HG03521 (cell line): ENCODE data around the gene PAXIP1.

Experiments
- ATAC-seq: cut with Tn5 transposase; IDR thresholded peaks from one replicate; pipeline ENCODE4 v1.9.1; 2021; ENCODE audit warnings: mild to moderate bottlenecking, moderate library complexity; ENCODE audit not compliant: unreplicated experiment

The PAXIP1 gene

GRCh38 chr7:154997840-154998370, 5.0 kb downstream of the PAXIP1 start:
- ATAC-seq: no peak

- ATAC-seq: no peak
Observed at GRCh38 chr7:154996756-154997155, 6.2 kb downstream of the PAXIP1 start.

- no peak for ATAC-seq
Observed at GRCh38 chr7:154996101-154996500, 6.8 kb downstream of the PAXIP1 start.

- ATAC-seq: no peak
Observed at GRCh38 chr7:154994996-154995395, 7.9 kb downstream of the PAXIP1 start.

- no peak for ATAC-seq
Observed at GRCh38 chr7:154990964-154991540, 11.9 kb downstream of the PAXIP1 start.

GRCh38 chr7:154987571-154987970, 15.4 kb downstream of the PAXIP1 start:
- no peak for ATAC-seq

GRCh38 chr7:154986200-154986945, 16.6 kb downstream of the PAXIP1 start:
- no peak for ATAC-seq

GRCh38 chr7:154985230-154985629, 17.7 kb downstream of the PAXIP1 start:
- no peak for ATAC-seq

GRCh38 chr7:154984601-154985188, 18.2 kb downstream of the PAXIP1 start:
- no peak for ATAC-seq

- no peak for ATAC-seq
Observed at GRCh38 chr7:154978017-154978416, 24.9 kb downstream of the PAXIP1 start.

GRCh38 chr7:154977250-154977649, 25.7 kb downstream of the PAXIP1 start:
- ATAC-seq: no peak

- ATAC-seq: no peak
Observed at GRCh38 chr7:154976844-154977243, 26.1 kb downstream of the PAXIP1 start.

- ATAC-seq: no peak
Observed at GRCh38 chr7:154975984-154976383, 26.9 kb downstream of the PAXIP1 start.

- no peak for ATAC-seq
Observed at GRCh38 chr7:154973381-154973780, 29.5 kb downstream of the PAXIP1 start.

GRCh38 chr7:154968336-154969001, 34.5 kb downstream of the PAXIP1 start:
- no peak for ATAC-seq

- ATAC-seq: no peak
Observed at GRCh38 chr7:154967401-154967955, 35.4 kb downstream of the PAXIP1 start.

GRCh38 chr7:154965014-154965413, 37.9 kb downstream of the PAXIP1 start:
- ATAC-seq: no peak

- ATAC-seq: no peak
Observed at GRCh38 chr7:154960063-154960790, 42.7 kb downstream of the PAXIP1 start.

GRCh38 chr7:154956427-154956826, 46.5 kb downstream of the PAXIP1 start:
- ATAC-seq: no peak

GRCh38 chr7:154953006-154953684, 49.8 kb downstream of the PAXIP1 start:
- no peak for ATAC-seq
